Ramos (cell line): ENCODE data around the gene ACSS3.
"Not testable (repeated sequence)": the region's sequence is repeated elsewhere in the genome, so short reads cannot be mapped to it uniquely, and the experiment has no call there.

Experiments
- in situ Hi-C: fragments of 300-500 bp; cut with MboI; formaldehyde crosslinking; loops from one replicate; pipeline ENCODE4 v1.14.3; 2022; ENCODE audit warnings: low sequenced_read_pairs; ENCODE audit not compliant: unreplicated experiment

The ACSS3 gene, protein sequence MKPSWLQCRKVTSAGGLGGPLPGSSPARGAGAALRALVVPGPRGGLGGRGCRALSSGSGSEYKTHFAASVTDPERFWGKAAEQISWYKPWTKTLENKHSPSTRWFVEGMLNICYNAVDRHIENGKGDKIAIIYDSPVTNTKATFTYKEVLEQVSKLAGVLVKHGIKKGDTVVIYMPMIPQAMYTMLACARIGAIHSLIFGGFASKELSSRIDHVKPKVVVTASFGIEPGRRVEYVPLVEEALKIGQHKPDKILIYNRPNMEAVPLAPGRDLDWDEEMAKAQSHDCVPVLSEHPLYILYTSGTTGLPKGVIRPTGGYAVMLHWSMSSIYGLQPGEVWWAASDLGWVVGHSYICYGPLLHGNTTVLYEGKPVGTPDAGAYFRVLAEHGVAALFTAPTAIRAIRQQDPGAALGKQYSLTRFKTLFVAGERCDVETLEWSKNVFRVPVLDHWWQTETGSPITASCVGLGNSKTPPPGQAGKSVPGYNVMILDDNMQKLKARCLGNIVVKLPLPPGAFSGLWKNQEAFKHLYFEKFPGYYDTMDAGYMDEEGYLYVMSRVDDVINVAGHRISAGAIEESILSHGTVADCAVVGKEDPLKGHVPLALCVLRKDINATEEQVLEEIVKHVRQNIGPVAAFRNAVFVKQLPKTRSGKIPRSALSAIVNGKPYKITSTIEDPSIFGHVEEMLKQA

GRCh38 chr12:81077686-81078441 lies at the start of gene ACSS3:
TSS of gene ACSS3 (plus strand) at chr12:81078079. CDS start at chr12:81078121, 42 bp downstream.
- in situ Hi-C loops: no loop called here

GRCh38 chr12:81034926-81035325 lies 43.0 kb upstream of the ACSS3 start:
- in situ Hi-C loops: no loop called here

GRCh38 chr12:81039231-81039630 lies 38.6 kb upstream of the ACSS3 start:
- in situ Hi-C loops: no loop called here

GRCh38 chr12:81043979-81044740 lies 33.7 kb upstream of the ACSS3 start:
- in situ Hi-C loops: no loop called here

GRCh38 chr12:81064971-81065370 lies 12.9 kb upstream of the ACSS3 start:
- in situ Hi-C loops: not testable (repeated sequence)

DNA sequence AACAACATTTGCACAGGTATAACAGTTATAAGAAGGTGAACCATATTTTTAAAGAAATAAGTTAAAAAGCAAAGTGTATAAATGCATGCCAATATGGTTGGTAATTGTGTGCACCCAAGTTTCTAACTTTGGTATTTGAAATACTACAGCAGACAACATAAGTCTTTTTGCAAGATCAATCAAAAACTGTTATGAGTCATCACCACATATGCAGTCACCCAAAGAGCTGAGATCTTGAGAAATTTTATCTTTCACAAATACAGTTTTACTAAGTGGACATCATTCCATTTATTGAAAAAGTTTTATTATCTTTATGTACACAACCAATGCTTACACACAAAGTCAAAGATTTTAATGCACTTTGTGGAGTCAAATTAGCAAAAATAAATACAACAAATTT lies 7.0 kb upstream of the ACSS3 start:
- in situ Hi-C loops: no loop called here

GRCh38 chr12:81075539-81075938 lies 2.3 kb upstream of the ACSS3 start:
- in situ Hi-C loops: no loop called here

- in situ Hi-C loops: no loop called here
Observed at GRCh38 chr12:81077329-81077685, 572 bp upstream of the ACSS3 start.

GRCh38 chr12:81078469-81079196 lies 754 bp downstream of the ACSS3 start:
- in situ Hi-C loops: no loop called here

- in situ Hi-C loops: no loop called here
Observed at GRCh38 chr12:81079280-81080076, 1.6 kb downstream of the ACSS3 start.

- in situ Hi-C loops: no loop called here
Observed at GRCh38 chr12:81080431-81080983, 2.6 kb downstream of the ACSS3 start.

GRCh38 chr12:81081726-81082125 lies 3.8 kb downstream of the ACSS3 start:
- in situ Hi-C loops: no loop called here

DNA sequence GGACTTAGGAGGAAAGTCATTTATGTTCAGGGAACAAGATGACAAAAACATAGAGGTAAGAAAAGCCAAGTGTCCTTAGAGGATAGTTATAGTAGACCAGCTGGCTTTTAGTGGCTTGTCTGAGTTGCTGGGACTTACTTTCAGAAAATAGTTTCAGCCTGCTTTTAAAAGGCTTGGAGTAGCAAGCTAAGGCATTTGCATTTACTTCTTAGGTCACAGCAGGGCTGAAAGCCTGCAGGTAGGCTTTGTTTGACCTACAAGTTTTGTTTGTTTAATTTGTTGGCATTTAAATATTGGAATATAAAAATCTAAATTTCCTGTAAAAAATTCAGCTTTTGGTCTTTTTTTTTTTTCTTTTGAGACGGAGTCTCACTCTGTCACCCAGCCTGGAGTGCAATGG lies 5.1 kb downstream of the ACSS3 start:
- in situ Hi-C loops: no loop called here

DNA sequence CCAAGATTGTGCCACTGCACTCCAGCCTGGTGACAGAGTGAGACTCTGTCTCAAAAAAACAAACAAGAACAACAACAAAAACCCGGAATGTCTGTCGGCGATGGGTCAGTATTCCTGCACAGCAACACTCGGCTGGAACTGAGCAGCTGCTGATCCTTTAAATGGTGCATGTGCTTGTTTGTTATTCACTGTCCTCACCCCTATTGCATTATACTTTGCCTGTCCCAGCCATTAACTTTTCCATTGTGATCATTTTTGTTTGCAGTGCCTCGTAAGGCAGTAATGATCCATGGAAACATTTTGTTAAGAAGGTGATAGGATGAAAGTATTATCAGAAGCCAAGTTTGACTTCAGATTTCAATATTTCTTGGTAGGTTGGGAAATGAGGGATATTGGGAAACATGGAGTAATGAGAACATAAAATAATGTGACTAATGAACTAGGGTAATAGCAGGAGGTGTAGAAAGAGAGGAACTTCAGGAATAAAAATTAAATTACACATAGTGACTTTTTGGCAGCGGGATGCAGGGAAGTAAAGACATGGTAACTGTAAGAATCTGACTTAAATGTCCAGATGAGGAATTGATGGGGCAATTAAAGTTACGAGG lies 6.1 kb downstream of the ACSS3 start:
- in situ Hi-C loops: no loop called here

- in situ Hi-C loops: no loop called here
Observed at GRCh38 chr12:81084811-81085350, 7.0 kb downstream of the ACSS3 start.

GRCh38 chr12:81085832-81086231 lies 8.0 kb downstream of the ACSS3 start:
- in situ Hi-C loops: no loop called here

DNA sequence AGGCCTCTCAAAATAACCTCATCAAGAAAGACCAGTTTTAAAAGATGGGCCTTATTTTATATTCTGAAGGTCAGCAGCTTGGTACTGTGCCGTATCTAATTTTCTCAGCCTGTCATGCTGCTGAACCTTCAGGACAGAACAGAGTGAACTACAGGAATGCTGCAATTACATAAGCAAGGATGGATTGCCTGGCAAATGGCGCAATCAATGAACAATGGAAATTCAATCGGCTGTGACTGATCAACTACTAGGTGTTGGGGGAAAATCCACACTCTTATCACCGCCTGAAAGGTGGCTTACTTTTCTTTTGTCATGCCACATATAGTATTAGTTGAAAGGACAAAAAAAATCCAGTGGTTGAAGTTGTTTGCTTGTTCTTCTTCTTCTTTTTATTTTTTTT lies 8.5 kb downstream of the ACSS3 start:
- in situ Hi-C loops: no loop called here

GRCh38 chr12:81088221-81088620 lies 10.3 kb downstream of the ACSS3 start:
- in situ Hi-C loops: no loop called here
